SH-SY5Y (cell line): ENCODE data around the gene PDK4.

ENCODE experiments used
- GATA2 ChIP-seq: IDR thresholded peaks from 2 replicates; pipeline ENCODE4 v1.6.1; 2011; ENCODE audit warnings: mild to moderate bottlenecking, low read depth, low read length
- GATA3 ChIP-seq: IDR thresholded peaks from 2 replicates; pipeline ENCODE4 v1.6.1; 2011; ENCODE audit warnings: low read depth, mild to moderate bottlenecking, low read length, moderate library complexity

PDK4 gene

DNA sequence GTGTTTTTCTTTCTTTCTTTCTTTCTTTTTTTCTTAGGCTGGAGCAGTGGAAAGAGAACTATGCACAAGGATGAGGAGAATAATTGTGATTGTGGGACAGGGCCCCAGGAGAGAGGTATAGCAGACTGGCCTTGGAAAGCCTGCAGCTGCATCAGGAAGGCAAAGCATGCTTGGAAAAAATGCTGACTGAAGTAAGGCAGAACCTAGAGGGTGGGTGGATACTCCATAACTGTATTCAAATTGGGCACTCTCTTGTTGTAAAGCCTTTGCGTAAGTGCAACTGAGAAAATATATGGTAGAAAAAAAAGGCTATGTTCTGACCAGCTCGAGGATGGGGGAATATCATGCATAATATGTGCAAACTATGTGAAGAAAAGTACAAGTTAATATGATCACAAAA lies 39.5 kb downstream of the PDK4 start:
- TF ChIP-seq GATA3 = no peak
- TF ChIP-seq GATA2 = no peak

DNA sequence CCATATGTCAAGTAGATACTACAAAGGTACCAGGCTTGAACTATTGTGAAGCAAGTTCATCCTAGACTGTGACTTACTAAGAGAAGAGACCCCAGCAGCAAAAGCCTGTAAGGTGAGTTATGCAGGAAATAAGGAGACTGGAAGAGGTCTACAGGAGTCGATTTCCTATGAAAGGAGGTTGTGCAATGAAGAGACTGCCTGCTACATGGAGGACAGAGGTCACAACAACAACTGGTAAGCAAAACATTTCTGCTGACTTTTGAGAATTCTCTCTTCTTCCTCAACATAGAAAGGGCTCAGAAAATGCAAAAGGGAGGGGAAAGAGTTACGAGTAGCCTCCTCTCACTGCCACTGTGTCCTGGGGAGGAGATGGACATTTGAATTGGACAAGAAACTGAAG lies 42.4 kb downstream of the PDK4 start:
- no peak for TF ChIP-seq GATA3
- TF ChIP-seq GATA2 = no peak

DNA sequence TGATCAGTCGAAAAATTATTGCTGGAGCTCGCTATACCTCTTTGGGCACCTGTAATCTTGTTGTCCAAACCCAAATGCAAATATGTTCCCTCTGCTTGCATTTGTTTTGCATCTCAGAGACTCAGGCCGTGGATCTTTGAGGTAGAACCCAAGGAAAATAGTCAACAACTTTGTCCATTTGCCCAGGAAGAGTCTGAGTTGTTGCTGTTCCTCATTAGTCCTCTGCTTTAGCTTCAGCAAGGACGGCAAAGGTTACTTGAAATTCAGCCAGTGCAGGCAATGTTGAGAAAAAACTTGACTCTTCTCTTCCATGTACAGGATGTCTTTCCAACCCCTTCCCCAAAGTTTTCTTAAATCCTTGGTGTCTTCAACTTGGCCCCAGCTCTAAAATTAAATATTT lies 45.8 kb downstream of the PDK4 start:
- TF ChIP-seq GATA3 (no peak), GATA2 (no peak)

DNA sequence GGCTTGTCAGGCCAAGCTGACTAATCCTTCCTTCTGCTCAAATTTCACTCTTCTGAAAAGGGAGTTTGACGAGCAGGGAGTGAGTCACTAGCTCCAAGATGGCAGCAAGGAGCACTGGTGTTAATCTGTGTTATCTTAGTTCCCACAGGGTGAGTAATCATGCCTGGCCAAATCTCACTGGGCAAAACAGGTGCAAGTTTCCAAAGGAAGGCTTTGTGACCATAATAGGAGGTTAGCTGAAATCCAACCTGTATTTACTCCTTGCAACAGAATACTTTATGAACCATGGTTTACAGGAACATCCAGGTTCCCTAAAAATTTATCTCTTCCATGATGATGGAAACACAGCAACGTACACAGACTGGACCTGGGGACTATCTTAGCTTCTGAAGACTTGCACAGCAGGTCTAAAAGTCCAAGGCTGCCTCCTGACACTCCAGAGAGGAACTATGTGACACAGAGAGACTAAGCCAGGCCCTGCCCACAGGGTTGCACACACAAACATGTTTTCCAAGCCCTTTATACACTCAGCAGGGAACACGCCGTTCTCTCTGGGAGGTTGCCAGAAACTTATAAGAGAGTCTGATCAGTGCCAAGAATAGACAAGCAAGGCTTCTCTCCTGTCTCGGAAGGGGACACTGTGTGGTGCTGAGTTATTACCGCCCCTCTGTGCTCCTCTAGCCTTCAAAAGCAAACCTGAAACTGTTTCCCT lies 46.3 kb downstream of the PDK4 start:
- TF ChIP-seq GATA3 (no peak), GATA2 (no peak)

DNA sequence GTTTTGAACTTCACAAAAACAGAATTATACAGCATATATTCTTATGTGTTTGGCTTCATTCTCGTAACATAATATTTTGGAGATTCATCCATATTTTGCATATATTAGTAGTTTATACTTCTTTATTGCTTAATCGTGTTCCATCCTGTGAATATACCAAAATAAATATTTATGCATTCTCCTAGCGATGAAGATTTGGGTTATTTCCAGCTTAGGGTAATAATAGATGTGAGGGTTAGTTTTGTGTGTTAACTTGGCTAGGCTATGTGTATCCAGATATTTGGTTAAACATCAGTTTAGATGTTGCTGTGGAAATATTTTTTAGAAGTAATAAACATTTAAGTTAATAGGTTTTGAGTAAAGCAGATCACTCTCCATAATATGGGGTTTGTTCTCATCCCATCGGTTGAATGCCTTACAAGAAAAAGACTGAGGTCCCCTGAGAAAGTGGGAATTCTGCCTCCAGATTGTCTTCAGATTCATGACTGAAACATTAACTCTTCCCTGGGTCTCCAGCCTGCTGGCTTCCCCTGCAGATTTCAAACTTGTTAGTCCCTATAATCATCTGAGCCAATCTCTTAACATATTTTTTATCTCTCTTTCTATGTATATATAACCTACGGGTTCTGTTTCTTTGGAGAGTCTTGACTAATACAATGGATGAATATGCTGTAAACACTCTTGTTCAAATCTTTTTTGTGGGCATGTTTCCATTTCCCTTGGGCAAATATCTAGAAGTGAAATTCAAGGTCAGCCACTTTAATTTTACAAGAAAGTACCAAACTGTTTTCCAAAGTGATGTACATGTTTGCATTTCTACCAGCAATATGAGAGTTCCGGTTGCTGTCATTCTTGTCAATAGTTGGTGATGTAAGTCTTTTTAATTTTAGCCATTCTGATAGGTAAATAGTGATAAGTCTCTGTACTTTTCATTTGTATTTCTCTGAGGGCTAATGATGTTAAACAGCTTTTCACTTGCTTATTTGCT lies 48.7 kb downstream of the PDK4 start:
- TF ChIP-seq GATA3 (no peak), GATA2 (no peak)

DNA sequence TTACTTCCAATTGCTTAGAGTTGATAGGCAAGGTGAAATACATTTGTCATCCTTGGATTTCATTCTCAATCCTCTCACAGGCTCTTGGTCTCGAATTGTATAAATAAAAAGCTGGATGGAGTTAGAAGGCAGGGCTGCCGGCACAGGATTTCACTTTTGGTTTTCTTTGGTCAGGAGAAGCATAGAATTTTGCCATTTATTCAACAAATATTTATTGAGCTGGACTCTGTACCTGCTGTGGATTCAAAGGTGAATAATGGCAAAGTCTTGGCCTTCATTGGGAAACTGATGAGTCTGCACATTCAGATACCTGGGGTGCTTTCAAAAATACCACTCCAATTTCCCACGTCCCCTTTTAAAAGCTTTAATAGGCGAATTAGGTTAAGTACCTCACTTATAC lies 49.7 kb downstream of the PDK4 start:
- no peak for TF ChIP-seq GATA3
- no peak for TF ChIP-seq GATA2

- TF ChIP-seq GATA3 (no peak), GATA2 (no peak)
Observed at GRCh38 chr7:95545673-95546072, 50.6 kb downstream of the PDK4 start.

DNA sequence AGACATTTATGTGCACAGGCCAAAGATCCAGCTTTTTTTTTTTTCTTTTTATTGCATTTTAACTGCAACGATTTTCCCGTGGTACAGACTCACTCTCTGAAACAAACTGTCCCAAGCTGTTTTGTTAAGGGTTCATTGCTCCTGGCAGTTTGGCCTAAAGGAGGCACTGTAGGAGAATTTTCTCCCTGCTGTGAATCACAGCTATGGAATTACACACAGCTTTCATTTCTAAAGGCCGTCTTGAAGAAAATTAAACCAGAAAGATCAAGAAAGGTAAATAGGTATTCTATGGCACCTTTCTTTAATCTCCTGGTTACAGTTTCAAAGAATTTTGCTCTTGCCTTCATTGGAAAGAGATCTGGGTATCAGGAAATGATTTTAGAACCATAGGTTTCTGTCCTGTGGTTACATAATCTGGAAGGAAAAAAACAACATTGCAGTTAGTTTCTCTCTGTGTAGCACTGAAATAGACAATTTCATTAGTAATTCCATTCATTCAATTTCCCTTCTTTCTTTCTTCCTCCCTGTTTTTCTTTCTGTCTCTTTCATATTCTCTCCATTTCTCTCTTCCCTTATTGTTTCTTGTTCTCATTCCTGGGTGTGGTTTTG lies 51.2 kb downstream of the PDK4 start:
- no peak for TF ChIP-seq GATA2
- TF ChIP-seq GATA3 = no peak

DNA sequence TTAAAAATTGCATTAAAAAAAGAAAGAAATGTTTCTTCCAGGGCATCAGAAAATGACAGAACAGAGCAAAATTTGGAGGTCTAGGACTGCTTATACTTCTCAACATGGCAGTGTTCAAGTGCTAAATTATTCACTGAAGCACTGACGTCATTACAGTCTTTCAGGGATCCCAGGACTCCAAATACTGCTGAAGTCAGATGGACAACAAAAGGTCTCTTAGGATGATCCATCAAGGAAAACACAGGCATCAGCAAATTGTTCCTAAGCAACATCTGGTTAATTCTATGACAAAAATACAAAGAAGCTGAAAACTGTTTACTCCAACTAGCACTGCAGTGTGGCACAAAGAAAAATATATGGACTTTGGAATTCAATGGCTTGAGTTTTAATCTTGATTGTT lies 52.1 kb downstream of the PDK4 start:
- TF ChIP-seq GATA2 (no peak), GATA3 (no peak)

GRCh38 chr7:95543312-95543711 lies 53.0 kb downstream of the PDK4 start:
- no peak for TF ChIP-seq GATA2
- no peak for TF ChIP-seq GATA3

- TF ChIP-seq GATA3 (no peak), GATA2 (no peak)
Observed at GRCh38 chr7:95540366-95540765, 56.0 kb downstream of the PDK4 start.

- TF ChIP-seq GATA3 = no peak
- no peak for TF ChIP-seq GATA2
Observed at GRCh38 chr7:95539426-95539825, 56.9 kb downstream of the PDK4 start.

DNA sequence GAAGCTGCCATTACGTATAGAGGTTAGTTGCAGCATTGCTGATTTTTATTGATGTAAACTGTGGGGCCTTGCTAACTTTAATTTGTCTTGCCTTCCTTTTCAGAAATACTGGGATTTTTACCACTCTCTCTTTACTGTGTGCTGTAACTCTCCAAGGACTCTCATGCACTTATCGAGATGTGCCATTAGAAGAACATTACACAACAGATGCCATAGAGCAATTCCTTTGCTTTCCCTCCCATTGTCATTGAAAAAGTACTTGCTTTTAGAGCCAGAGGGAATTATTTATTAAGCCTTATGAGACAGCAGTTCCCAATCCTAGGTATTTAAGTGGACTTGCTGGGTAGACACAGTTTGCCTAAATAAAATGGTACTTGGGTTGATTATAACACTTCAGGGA lies 58.8 kb downstream of the PDK4 start:
- TF ChIP-seq GATA3 (no peak), GATA2 (no peak)

- TF ChIP-seq GATA3 (no peak), GATA2 (no peak)
Observed at GRCh38 chr7:95536656-95537311, 59.5 kb downstream of the PDK4 start.

- TF ChIP-seq GATA2 = no peak
- TF ChIP-seq GATA3 = no peak
Observed at GRCh38 chr7:95535662-95536061, 60.7 kb downstream of the PDK4 start.

- TF ChIP-seq GATA3 (no peak), GATA2 (no peak)
Observed at GRCh38 chr7:95534796-95535195, 61.5 kb downstream of the PDK4 start.
